Lower lobe of right lung (tissue), 2 donors: ENCODE results near the gene GLIS1. TPM values are rescaled to one million over a fixed set of nuclear protein-coding genes. Genes with fewer than 3 reads are reported as not detected.
A peak's percentile ranks its signal among the peaks of the same experiment; 100 is the strongest.

Experiments used
- ATAC-seq, 2 donors: fragments of 200-7000 bp; cut with Tn5 transposase; one replicate each; pipeline ENCODE4 v1.9.1; 2020 to 2022; ENCODE audit warnings: mild to moderate bottlenecking in 2 of 2, moderate library complexity in 2 of 2
- DNase-seq: peaks from one replicate; pipeline ENCODE4 v3.0.0-alpha.2; 2020
- H3K27ac ChIP-seq: fragments of 200-600 bp; one replicate; pipeline ENCODE4 v1.8.0; 2022
- H3K27me3 ChIP-seq: fragments of 200-600 bp; one replicate; pipeline ENCODE4 v1.8.0; 2022; ENCODE audit warnings: low read depth
- H3K36me3 ChIP-seq: fragments of 200-600 bp; one replicate; pipeline ENCODE4 v1.8.0; 2022; ENCODE audit warnings: mild to moderate bottlenecking
- H3K4me1 ChIP-seq: fragments of 200-600 bp; one replicate; pipeline ENCODE4 v1.8.0; 2022
- H3K4me3 ChIP-seq: fragments of 200-600 bp; one replicate; pipeline ENCODE4 v1.8.0; 2022; ENCODE audit warnings: mild to moderate bottlenecking
- H3K9me3 ChIP-seq: fragments of 200-600 bp; one replicate; pipeline ENCODE4 v1.8.0; 2022
- intact Hi-C: fragments of 100-400 bp; cut with DNase I; formaldehyde crosslinking; loops from one replicate; pipeline ENCODE4 v1.11.0; 2022
- total RNA-seq: library from RNA; stranded (reverse); fragmentation: NEBNext Ultra II Directional; extraction: Animal tissue kit (Norgen Biotek cat#: 25700); gene quantifications from one replicate; pipeline ENCODE4 v1.2.1, GENCODE V29; 2021
- TF ChIP-seq, protein P1 (sequence below): fragments of 200-600 bp; IDR thresholded peaks from one replicate; pipeline ENCODE4 v1.8.0; 2022; ENCODE audit warnings: antibody characterized with exemption, mild to moderate bottlenecking
- donor health status: DM: no; HTN: yes; CAD: no; lungs with severe emphysema.

The GLIS1 gene
- total RNA-seq, 1 donor from 2014 or later: not detected

DNA sequence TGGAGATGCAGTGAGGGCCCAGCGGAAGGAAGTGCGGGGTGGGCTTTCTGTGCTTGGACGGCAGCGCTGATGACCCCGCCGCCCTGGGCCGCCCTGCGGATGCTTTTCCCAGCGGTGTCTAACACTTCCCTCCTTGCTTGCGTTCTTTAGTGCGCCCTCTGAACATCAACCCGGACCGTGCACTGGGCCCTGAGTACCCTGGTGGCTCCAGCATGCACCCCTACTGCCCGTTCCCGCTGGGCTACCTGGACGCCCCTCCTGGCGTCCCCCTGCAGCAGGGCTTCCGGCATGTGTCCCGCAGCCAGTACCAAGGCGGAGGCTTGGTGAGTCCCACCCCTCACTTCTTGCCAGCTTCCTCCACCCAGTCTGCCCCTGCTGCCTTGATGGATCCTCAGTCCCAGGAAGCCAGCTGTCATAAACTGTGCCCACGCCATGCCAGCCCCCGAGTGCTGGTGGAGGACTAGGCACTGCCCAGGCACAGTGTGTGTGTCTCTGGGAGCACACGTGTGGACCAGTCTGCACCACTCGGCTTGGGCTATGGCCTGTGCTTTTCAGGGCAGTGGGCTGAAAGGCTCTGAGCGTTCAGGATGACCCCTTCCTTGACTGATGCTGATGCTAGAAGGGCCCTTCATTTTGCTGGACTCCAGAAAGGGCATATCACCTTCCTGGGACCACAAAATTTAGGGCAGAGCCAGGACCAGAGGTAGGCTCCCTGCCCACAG lies 277.5 kb downstream of the GLIS1 start:
- Histone ChIP-seq H3K36me3 (no peaks in the 10 kb centered on the region), H3K4me3 (no peak overlapping the region), H3K4me1 (no peaks in the 10 kb centered on the region), H3K27ac (no peak overlapping the region), H3K27me3 (no peaks in the 10 kb centered on the region), H3K9me3 (no peaks in the 10 kb centered on the region)
- DNase-seq: no peak
- intact Hi-C loops: no loop called here
- TF ChIP-seq, protein P1, sequence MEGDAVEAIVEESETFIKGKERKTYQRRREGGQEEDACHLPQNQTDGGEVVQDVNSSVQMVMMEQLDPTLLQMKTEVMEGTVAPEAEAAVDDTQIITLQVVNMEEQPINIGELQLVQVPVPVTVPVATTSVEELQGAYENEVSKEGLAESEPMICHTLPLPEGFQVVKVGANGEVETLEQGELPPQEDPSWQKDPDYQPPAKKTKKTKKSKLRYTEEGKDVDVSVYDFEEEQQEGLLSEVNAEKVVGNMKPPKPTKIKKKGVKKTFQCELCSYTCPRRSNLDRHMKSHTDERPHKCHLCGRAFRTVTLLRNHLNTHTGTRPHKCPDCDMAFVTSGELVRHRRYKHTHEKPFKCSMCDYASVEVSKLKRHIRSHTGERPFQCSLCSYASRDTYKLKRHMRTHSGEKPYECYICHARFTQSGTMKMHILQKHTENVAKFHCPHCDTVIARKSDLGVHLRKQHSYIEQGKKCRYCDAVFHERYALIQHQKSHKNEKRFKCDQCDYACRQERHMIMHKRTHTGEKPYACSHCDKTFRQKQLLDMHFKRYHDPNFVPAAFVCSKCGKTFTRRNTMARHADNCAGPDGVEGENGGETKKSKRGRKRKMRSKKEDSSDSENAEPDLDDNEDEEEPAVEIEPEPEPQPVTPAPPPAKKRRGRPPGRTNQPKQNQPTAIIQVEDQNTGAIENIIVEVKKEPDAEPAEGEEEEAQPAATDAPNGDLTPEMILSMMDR: no peak
- peak in 1 of 2 donors; percentile 14 for ATAC-seq

DNA sequence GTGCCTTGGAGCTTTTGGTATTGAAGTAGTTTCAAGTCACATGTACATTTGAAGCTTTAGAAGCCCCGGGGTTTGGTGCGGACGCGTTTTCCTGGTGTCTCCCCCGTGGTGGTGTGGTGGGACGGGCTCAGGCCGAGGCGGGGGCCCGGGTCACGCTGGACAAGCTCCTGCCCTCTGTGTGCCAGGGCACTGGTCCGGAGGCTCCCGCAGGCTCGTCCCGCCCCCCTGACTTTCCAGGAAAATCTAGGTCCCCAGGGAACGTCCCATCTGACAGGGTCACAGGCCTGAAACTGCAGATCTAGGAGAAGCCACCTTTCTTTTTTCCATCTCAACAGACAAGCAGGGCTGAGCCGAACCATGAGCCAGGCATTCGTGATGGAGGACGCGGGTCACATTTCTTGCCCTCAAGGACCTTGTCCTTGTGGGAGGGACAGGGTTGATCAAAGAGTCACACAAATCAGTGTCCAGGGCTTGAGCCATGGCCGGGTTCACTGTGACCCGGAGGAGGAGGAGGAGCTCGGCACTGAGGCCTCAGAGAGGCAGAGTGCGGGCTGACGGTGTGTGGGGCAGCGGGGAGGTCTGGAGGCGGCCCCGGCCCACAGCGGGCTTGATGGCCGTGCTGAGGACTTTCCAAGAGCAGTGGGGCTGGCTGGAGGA lies 278.2 kb downstream of the GLIS1 start:
- H3K4me3 ChIP-seq: no peak overlapping the region
- TF ChIP-seq, protein P1: no peak
- peak in 1 of 2 donors; percentile 31 for ATAC-seq
- intact Hi-C loops: no loop called here
- H3K4me1 ChIP-seq: no peaks in the 10 kb centered on the region
- H3K27ac ChIP-seq: no peak overlapping the region
- no peak for DNase-seq
- H3K36me3 ChIP-seq: no peaks in the 10 kb centered on the region
- no peaks in the 10 kb centered on the region for H3K9me3 ChIP-seq
- no peaks in the 10 kb centered on the region for H3K27me3 ChIP-seq

- DNase-seq: no peak
- intact Hi-C loops: no loop called here
These were observed 278.7 kb downstream of the GLIS1 start for GRCh38 chr1:53460211-53460634.

DNA sequence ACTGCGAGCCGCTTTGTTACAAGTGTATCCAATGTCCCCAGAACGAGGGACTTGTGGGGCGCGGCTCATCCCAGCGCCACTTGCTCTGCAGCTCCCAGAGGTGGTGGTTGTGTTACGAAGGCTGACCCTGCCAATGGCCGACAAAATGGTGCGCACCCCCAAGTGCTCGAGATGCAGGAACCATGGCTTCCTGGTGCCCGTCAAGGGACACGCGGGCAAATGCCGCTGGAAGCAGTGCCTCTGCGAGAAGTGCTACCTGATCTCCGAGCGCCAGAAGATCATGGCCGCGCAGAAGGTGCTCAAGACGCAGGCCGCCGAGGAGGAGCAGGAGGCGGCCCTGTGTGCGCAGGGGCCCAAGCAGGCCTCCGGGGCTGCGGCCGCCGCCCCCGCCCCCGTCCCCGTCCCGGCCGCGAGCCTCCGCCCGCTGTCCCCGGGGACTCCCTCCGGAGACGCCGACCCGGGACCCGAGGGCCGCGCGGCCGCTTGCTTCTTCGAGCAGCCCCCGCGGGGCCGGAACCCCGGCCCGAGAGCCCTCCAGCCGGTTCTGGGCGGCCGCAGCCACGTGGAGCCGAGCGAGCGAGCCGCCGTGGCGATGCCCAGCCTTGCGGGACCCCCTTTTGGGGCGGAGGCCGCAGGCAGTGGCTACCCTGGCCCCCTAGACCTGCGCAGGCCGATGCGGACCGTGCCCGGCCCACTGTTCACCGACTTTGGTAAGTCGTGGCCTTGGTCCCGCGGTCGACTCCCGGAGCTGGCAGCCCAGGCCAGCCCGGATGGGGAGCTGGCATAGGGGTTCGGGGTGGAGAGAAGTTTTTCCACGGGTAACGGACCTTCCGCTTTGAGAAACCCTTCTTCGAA lies 279.4 kb downstream of the GLIS1 start, which contains the start of gene DMRTB1:
DMRTB1 (plus strand) TSS at position 79 of the 855 bp plus-strand sequence; CDS start at position 134, 55 bp downstream.
- H3K9me3 ChIP-seq: no peaks in the 10 kb centered on the region
- no peak for DNase-seq
- H3K27ac ChIP-seq: no peak within 1 kb of the TSS
- TF ChIP-seq, protein P1: no peak
- ATAC-seq: no peak
- H3K4me1 ChIP-seq: no peaks in the 10 kb centered on the region
- intact Hi-C loops: no loop called here
- H3K27me3 ChIP-seq: no peaks in the 10 kb centered on the region
- H3K36me3 ChIP-seq: no peaks in the 10 kb centered on the region
- H3K4me3 ChIP-seq: no peak within 1 kb of the TSS

More at GRCh38 chr1:53460211-53460634, 278.7 kb downstream of the GLIS1 start:
- TF ChIP-seq, protein P1: no peak
- Histone ChIP-seq H3K36me3 (no peaks in the 10 kb centered on the region), H3K27me3 (no peaks in the 10 kb centered on the region), H3K4me3 (no peak overlapping the region), H3K27ac (no peak overlapping the region), H3K4me1 (no peaks in the 10 kb centered on the region), H3K9me3 (no peaks in the 10 kb centered on the region)
- ATAC-seq: no peak

- Histone ChIP-seq H3K9me3 (no peaks in the 10 kb centered on the region), H3K4me1 (no peaks in the 10 kb centered on the region), H3K36me3 (no peaks in the 10 kb centered on the region), H3K4me3 (no peak overlapping the region), H3K27ac (no peak overlapping the region), H3K27me3 (no peaks in the 10 kb centered on the region)
- DNase-seq (no peak), ATAC-seq (no peak)
- intact Hi-C loops: no loop called here
- TF ChIP-seq, protein P1: no peak
These were observed 280.3 kb downstream of the GLIS1 start for GRCh38 chr1:53458634-53459033.
